GM12891 (cell line): ENCODE results near the gene COG1. TPM values are rescaled to one million over a fixed set of nuclear protein-coding genes. Genes with fewer than 3 reads are reported as not detected.
"Not testable (repeated sequence)": the region's sequence is repeated elsewhere in the genome, so short reads cannot be mapped to it uniquely, and the experiment has no call there.

Experiments
- DNase-seq: peaks from one replicate; pipeline ENCODE4 v3.0.0; 2011; ENCODE audit warnings: low spot score; ENCODE audit not compliant: insufficient read length
- FAIRE-seq: peaks from 2 replicates; lab custom pipeline; 2011; peaks lifted over from hg19 to GRCh38; lab: Jason Lieb, UNC
- PAX5 ChIP-seq: IDR thresholded peaks from 2 replicates; pipeline ENCODE4 v1.6.1; 2011; ENCODE audit warnings: low read length, moderate library complexity, mild to moderate bottlenecking; ENCODE audit not compliant: insufficient read depth, severe bottlenecking
- POLR2A ChIP-seq: IDR thresholded peaks from 2 replicates; pipeline ENCODE4 v1.6.1; 2011; ENCODE audit warnings: low read depth, low read length, control low read depth
- POLR2AphosphoS5 ChIP-seq: IDR thresholded peaks from 2 replicates; pipeline ENCODE4 v1.6.1; 2011; ENCODE audit warnings: low read depth, low read length, control low read depth
- POU2F2 ChIP-seq: IDR thresholded peaks from 2 replicates; pipeline ENCODE4 v1.6.1; 2011; ENCODE audit warnings: low read depth, mild to moderate bottlenecking, control low read depth, low read length, moderate library complexity
- SPI1 ChIP-seq: IDR thresholded peaks from 2 replicates; pipeline ENCODE4 v1.6.1; 2011; ENCODE audit warnings: low read depth, low read length, control low read depth
- TAF1 ChIP-seq: IDR thresholded peaks from 2 replicates; pipeline ENCODE4 v1.6.1; 2011; ENCODE audit warnings: low read depth, low read length, control low read depth
- polyA plus RNA-seq: library from polyadenylated mRNA; unstranded; fragments of >200 nt; gene quantifications from one replicate; pipeline ENCODE4 v1.2.1, GENCODE V29; 2012; ENCODE audit warnings: low read depth, missing spikeins, inconsistent platforms; ENCODE audit not compliant: missing spikeins

COG1 gene
- polyA plus RNA-seq, result 18.0 TPM

GRCh38 chr17:73192894-73193701, at the start of gene COG1:
TSS of gene COG1 (plus strand) at chr17:73193055. CDS start at chr17:73193070, 15 bp downstream.
- peak; percentile 52; the same call in 1 of the 2 replicates for TF ChIP-seq TAF1
- no peak for TF ChIP-seq PAX5
- FAIRE-seq (peak; percentile 70), DNase-seq (peak; percentile 94)

GRCh38 chr17:73144209-73144608, 48.6 kb upstream of the COG1 start:
- FAIRE-seq, DNase-seq: not testable (repeated sequence)

- TF ChIP-seq TAF1, result no peak
- TF ChIP-seq PAX5, result no peak
- TF ChIP-seq SPI1, result no peak
- no peak for TF ChIP-seq POU2F2
- TF ChIP-seq POLR2AphosphoS5, result no peak
- no peak for TF ChIP-seq POLR2A
- no peak for DNase-seq
- FAIRE-seq, result no peak
Observed at GRCh38 chr17:73145641-73146040, 47.2 kb upstream of the COG1 start.

GRCh38 chr17:73147791-73148190, 45.1 kb upstream of the COG1 start:
- not testable (repeated sequence) for DNase-seq, FAIRE-seq

- FAIRE-seq (no peak), DNase-seq (no peak)
- TF ChIP-seq POU2F2, result no peak
- TF ChIP-seq POLR2AphosphoS5, result no peak
- TF ChIP-seq POLR2A, result no peak
- no peak for TF ChIP-seq PAX5
- no peak for TF ChIP-seq SPI1
- TF ChIP-seq TAF1, result no peak
Observed at GRCh38 chr17:73148540-73149334, 44.1 kb upstream of the COG1 start.

- not testable (repeated sequence) for DNase-seq, FAIRE-seq
Observed at GRCh38 chr17:73150622-73151300, 42.1 kb upstream of the COG1 start.

- peak; percentile 41 for FAIRE-seq
- DNase-seq, result no peak
- TF ChIP-seq POU2F2 (no peak), PAX5 (peak; percentile 67)
Observed at GRCh38 chr17:73151916-73152632, 40.8 kb upstream of the COG1 start.

- TF ChIP-seq SPI1 (no peak), POU2F2 (no peak), PAX5 (no peak), TAF1 (no peak), POLR2A (no peak), POLR2AphosphoS5 (no peak)
- no peak for DNase-seq
- FAIRE-seq, result no peak
Observed at GRCh38 chr17:73155410-73156165, 37.3 kb upstream of the COG1 start.

- TF ChIP-seq PAX5 (no peak), TAF1 (no peak), POU2F2 (no peak), POLR2AphosphoS5 (no peak), POLR2A (no peak), SPI1 (no peak)
- FAIRE-seq (peak; percentile 23), DNase-seq (peak; percentile 66)
Observed at GRCh38 chr17:73156166-73156840, 36.6 kb upstream of the COG1 start.
